HG02678 (cell line): ENCODE results near the gene TPRX1.
"Not testable (repeated sequence)": the region's sequence is repeated elsewhere in the genome, so short reads cannot be mapped to it uniquely, and the experiment has no call there.

Experiments used
- ATAC-seq: cut with Tn5 transposase; IDR thresholded peaks from one replicate; pipeline ENCODE4 v1.9.1; 2021; ENCODE audit warnings: mild to moderate bottlenecking, moderate library complexity; ENCODE audit not compliant: unreplicated experiment

Gene TPRX1

GRCh38 chr19:47771291-47771690, 33.1 kb downstream of the TPRX1 start:
- not testable (repeated sequence) for ATAC-seq

- ATAC-seq = no peak
These were observed 34.8 kb downstream of the TPRX1 start for GRCh38 chr19:47769534-47769933.

- no peak for ATAC-seq
These were observed 35.7 kb downstream of the TPRX1 start for GRCh38 chr19:47768604-47769003.

GRCh38 chr19:47767349-47767748, 37.0 kb downstream of the TPRX1 start:
- no peak for ATAC-seq

- no peak for ATAC-seq
These were observed 37.7 kb downstream of the TPRX1 start for GRCh38 chr19:47766670-47767069.

GRCh38 chr19:47766359-47766620, 38.1 kb downstream of the TPRX1 start:
- no peak for ATAC-seq

- no peak for ATAC-seq
These were observed 38.6 kb downstream of the TPRX1 start for GRCh38 chr19:47765523-47766358.

GRCh38 chr19:47764705-47765104, 39.6 kb downstream of the TPRX1 start:
- not testable (repeated sequence) for ATAC-seq

GRCh38 chr19:47762615-47763308, 41.6 kb downstream of the TPRX1 start:
- no peak for ATAC-seq

- ATAC-seq = no peak
These were observed 42.2 kb downstream of the TPRX1 start for GRCh38 chr19:47762151-47762550.

- no peak for ATAC-seq
These were observed 42.8 kb downstream of the TPRX1 start for GRCh38 chr19:47761566-47761965.

- no peak for ATAC-seq
These were observed 43.7 kb downstream of the TPRX1 start for GRCh38 chr19:47760632-47760999.

- no peak for ATAC-seq
These were observed 45.9 kb downstream of the TPRX1 start for GRCh38 chr19:47758443-47758804.

GRCh38 chr19:47757617-47758442, 46.5 kb downstream of the TPRX1 start:
- ATAC-seq = no peak

- no peak for ATAC-seq
These were observed 47.3 kb downstream of the TPRX1 start for GRCh38 chr19:47756953-47757608.

- no peak for ATAC-seq
These were observed 47.8 kb downstream of the TPRX1 start for GRCh38 chr19:47756627-47756929.

- no peak for ATAC-seq
These were observed 48.4 kb downstream of the TPRX1 start for GRCh38 chr19:47755762-47756626.

- no peak for ATAC-seq
These were observed 49.1 kb downstream of the TPRX1 start for GRCh38 chr19:47755065-47755761.

- no peak for ATAC-seq
These were observed 49.9 kb downstream of the TPRX1 start for GRCh38 chr19:47754206-47755064.
